WI38 (cell line): ENCODE measurements around the gene CCSER2.

Experiments
- H3K4me3 ChIP-seq: 2 replicates; pipeline ENCODE4 v1.5.1; 2011; ENCODE audit warnings: low read depth, mild to moderate bottlenecking, control low read depth, low read length
- TF ChIP-seq, protein P1 (sequence below): IDR thresholded peaks from 2 replicates; pipeline ENCODE4 v1.5.1; 2012; ENCODE audit warnings: low read depth, mild to moderate bottlenecking, control low read depth, low read length

CCSER2 gene

DNA sequence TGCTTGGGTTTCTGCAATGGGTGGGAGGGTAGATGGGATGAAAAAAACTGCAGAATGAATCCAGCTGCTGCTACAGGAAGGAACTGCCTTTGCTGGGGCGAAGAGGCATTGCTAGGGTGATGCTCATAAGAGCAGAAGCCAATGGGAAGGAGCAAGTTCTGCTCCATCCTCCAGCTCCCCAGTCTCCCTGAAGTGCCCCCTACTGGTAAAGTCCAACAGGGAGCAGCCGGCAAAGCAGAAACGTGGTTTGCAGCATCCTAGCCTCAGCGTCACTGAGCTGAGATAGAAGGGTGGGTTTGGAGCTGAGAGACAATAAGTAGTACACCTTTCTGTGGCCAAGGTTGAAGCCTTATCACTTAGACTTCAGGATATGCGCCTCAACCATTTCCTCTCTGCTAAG, 220.5 kb downstream of the CCSER2 start:
- no peak overlapping the region for H3K4me3 ChIP-seq
- TF ChIP-seq, protein P1, sequence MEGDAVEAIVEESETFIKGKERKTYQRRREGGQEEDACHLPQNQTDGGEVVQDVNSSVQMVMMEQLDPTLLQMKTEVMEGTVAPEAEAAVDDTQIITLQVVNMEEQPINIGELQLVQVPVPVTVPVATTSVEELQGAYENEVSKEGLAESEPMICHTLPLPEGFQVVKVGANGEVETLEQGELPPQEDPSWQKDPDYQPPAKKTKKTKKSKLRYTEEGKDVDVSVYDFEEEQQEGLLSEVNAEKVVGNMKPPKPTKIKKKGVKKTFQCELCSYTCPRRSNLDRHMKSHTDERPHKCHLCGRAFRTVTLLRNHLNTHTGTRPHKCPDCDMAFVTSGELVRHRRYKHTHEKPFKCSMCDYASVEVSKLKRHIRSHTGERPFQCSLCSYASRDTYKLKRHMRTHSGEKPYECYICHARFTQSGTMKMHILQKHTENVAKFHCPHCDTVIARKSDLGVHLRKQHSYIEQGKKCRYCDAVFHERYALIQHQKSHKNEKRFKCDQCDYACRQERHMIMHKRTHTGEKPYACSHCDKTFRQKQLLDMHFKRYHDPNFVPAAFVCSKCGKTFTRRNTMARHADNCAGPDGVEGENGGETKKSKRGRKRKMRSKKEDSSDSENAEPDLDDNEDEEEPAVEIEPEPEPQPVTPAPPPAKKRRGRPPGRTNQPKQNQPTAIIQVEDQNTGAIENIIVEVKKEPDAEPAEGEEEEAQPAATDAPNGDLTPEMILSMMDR = 0 out of 2 replicates have a peak, but pooled peaks have one; percentile 12

DNA sequence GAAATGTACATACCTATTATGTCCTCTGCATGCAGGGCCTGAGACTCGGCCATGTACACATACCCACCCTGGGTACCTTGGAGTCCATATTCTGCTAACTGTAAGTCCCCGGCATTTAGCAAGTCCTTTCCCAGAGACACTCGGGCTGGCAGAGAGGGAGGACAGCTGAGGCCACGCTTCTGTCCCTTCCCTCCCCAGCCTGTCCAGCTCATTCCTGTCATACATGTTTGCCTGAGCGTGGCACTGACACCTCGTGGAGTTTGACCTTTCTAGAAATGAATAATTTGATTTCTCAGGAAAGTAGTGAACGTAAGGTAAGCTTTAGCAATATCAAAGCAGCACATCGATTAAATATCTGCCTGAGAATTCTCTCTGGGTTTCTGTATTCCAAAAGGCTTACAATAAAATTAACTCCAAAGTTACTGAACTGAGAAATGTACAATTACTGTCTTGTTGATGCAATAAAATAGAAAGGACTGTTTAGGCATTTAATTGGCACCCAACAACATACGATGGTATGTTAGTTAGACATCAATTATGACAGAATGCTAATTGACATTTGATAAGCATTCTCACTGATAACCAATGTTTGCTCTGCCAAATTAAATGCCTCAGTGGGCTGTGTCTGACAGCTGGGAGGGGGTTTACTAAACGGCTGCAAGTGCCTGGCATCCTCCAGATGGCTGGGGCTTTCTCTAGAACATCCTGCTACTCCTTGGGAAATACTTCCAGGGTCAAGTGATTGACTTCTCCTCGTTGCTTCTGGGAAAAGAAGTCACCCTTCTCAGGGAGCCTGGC, 221.2 kb downstream of the CCSER2 start:
- TF ChIP-seq, protein P1 = no peak
- no peak overlapping the region for H3K4me3 ChIP-seq

- H3K4me3 ChIP-seq = no peak overlapping the region
- TF ChIP-seq, protein P1 = no peak
Measured at GRCh38 chr10:84550756-84551436, 222.5 kb downstream of the CCSER2 start.

DNA sequence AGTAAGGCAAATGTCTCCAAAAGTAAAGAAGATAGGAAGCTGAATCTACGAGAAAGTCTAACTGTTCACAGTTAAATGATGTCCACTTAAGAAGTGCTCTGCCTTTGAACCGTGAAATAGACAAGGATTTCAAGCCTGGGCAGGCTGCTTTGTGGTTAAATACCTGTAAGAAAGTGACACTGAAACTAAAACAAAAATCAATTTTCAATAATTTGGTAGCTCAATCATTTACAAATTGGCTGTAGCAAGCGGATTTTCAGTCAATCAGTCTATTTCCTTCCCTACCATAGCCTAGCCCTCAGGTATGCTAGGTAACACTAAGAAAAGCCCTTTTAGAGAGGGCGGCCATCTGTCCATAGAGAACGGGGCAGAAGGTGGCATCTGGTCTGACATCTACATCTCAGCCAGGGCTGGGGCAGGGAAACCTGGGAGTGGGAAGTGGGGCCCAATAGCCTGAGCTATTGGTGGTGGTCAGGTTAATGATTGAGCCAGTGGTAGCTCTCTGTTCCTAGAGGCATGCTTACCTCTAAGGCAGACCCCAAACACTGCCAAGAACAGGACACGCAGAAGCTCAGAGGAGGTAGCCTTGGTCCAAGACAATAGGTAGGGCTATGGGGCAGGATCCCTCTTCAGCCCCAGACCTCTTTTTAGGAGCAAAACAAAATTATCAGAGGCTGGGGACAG, 223.2 kb downstream of the CCSER2 start:
- TF ChIP-seq, protein P1 = no peak

GRCh38 chr10:84552478-84552877, 224.1 kb downstream of the CCSER2 start:
- TF ChIP-seq, protein P1 = no peak
- no peak overlapping the region for H3K4me3 ChIP-seq

More for the DNA sequence above, 223.2 kb downstream of the CCSER2 start:
- H3K4me3 ChIP-seq = no peak overlapping the region

GRCh38 chr10:84562592-84562991, 234.2 kb downstream of the CCSER2 start:
- TF ChIP-seq, protein P1 = no peak
- no peak overlapping the region for H3K4me3 ChIP-seq
